Endothelial cell (in vitro differentiated cells): Measurements from ENCODE around the gene BRSK1. TPM values are rescaled to one million over a fixed set of nuclear protein-coding genes. Genes with fewer than 3 reads are reported as not detected.

Source experiments
- DNase-seq: peaks from one replicate; pipeline ENCODE4 v3.0.0; 2021; ENCODE audit warnings: low spot score
- H3K27ac Mint-ChIP-seq: one replicate; pipeline ENCODE4 v1.8.0; 2021; ENCODE audit warnings: mixed read lengths, inconsistent platforms; ENCODE audit not compliant: unreplicated experiment
- H3K27me3 Mint-ChIP-seq: one replicate; pipeline ENCODE4 v1.8.0; 2021; ENCODE audit warnings: mild to moderate bottlenecking, moderate library complexity, mixed read lengths, inconsistent platforms; ENCODE audit not compliant: unreplicated experiment
- H3K36me3 Mint-ChIP-seq: one replicate; pipeline ENCODE4 v1.8.0; 2021; ENCODE audit warnings: mild to moderate bottlenecking, low read depth, mixed read lengths, inconsistent platforms; ENCODE audit not compliant: unreplicated experiment
- H3K4me1 Mint-ChIP-seq: one replicate; pipeline ENCODE4 v1.8.0; 2021; ENCODE audit warnings: mild to moderate bottlenecking, mixed read lengths, inconsistent platforms; ENCODE audit not compliant: unreplicated experiment
- H3K4me3 Mint-ChIP-seq: one replicate; pipeline ENCODE4 v1.8.0; 2021; ENCODE audit warnings: mild to moderate bottlenecking, mixed read lengths, inconsistent platforms; ENCODE audit not compliant: unreplicated experiment
- H3K9me3 Mint-ChIP-seq: one replicate; pipeline ENCODE4 v1.8.0; 2021; ENCODE audit warnings: mixed read lengths, inconsistent platforms; ENCODE audit not compliant: unreplicated experiment
- total RNA-seq: library from RNA; stranded (reverse); fragmentation: NEBNext Ultra II Directional; extraction: Animal tissue kit (Norgen Biotek cat#: 25700); gene quantifications from one replicate; pipeline ENCODE4 v1.2.1, GENCODE V29; 2021; ENCODE audit not compliant: unreplicated experiment
- TF ChIP-seq, protein P1 (sequence below): fragments of 200-600 bp; sonication (generic); IDR thresholded peaks from one replicate; pipeline ENCODE4 v1.5.0; 2021; ENCODE audit warnings: antibody characterized with exemption; ENCODE audit not compliant: unreplicated experiment

BRSK1 gene
- total RNA-seq, 1 donor from 2014 or later: 14.1 TPM

- H3K27me3 Mint-ChIP-seq: peaks cover 10% of the 10 kb centered on the region
- peak overlapping the region; percentile 87 for H3K4me3 Mint-ChIP-seq
- H3K9me3 Mint-ChIP-seq: no peaks in the 10 kb centered on the region
- H3K36me3 Mint-ChIP-seq: peaks cover 23% of the 10 kb centered on the region
- DNase-seq: peak; percentile 97
- no peak overlapping the region for H3K27ac Mint-ChIP-seq
- peaks cover 9% of the 10 kb centered on the region for H3K4me1 Mint-ChIP-seq
- TF ChIP-seq, protein P1, sequence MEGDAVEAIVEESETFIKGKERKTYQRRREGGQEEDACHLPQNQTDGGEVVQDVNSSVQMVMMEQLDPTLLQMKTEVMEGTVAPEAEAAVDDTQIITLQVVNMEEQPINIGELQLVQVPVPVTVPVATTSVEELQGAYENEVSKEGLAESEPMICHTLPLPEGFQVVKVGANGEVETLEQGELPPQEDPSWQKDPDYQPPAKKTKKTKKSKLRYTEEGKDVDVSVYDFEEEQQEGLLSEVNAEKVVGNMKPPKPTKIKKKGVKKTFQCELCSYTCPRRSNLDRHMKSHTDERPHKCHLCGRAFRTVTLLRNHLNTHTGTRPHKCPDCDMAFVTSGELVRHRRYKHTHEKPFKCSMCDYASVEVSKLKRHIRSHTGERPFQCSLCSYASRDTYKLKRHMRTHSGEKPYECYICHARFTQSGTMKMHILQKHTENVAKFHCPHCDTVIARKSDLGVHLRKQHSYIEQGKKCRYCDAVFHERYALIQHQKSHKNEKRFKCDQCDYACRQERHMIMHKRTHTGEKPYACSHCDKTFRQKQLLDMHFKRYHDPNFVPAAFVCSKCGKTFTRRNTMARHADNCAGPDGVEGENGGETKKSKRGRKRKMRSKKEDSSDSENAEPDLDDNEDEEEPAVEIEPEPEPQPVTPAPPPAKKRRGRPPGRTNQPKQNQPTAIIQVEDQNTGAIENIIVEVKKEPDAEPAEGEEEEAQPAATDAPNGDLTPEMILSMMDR: peak; percentile 99
These were observed 17.9 kb downstream of the BRSK1 start for GRCh38 chr19:55301459-55302317.

GRCh38 chr19:55302318-55302703 is 18.5 kb downstream of the BRSK1 start:
- Mint-ChIP-seq H3K4me1 (peaks cover 9% of the 10 kb centered on the region), H3K36me3 (peaks cover 27% of the 10 kb centered on the region), H3K27ac (no peak overlapping the region)

GRCh38 chr19:55303477-55303876 is 19.7 kb downstream of the BRSK1 start:
- H3K4me3 Mint-ChIP-seq: no peak overlapping the region
- DNase-seq: no peak
- peaks cover 9% of the 10 kb centered on the region for H3K4me1 Mint-ChIP-seq
- H3K36me3 Mint-ChIP-seq: peaks cover 27% of the 10 kb centered on the region
- TF ChIP-seq, protein P1: no peak
- H3K27ac Mint-ChIP-seq: no peak overlapping the region
- H3K9me3 Mint-ChIP-seq: no peaks in the 10 kb centered on the region
- peaks cover 10% of the 10 kb centered on the region for H3K27me3 Mint-ChIP-seq

More at GRCh38 chr19:55302318-55302703, 18.5 kb downstream of the BRSK1 start:
- H3K4me3 Mint-ChIP-seq: no peak overlapping the region
- DNase-seq: no peak
- H3K9me3 Mint-ChIP-seq: no peaks in the 10 kb centered on the region
- peaks cover 10% of the 10 kb centered on the region for H3K27me3 Mint-ChIP-seq
- TF ChIP-seq, protein P1: no peak

DNA sequence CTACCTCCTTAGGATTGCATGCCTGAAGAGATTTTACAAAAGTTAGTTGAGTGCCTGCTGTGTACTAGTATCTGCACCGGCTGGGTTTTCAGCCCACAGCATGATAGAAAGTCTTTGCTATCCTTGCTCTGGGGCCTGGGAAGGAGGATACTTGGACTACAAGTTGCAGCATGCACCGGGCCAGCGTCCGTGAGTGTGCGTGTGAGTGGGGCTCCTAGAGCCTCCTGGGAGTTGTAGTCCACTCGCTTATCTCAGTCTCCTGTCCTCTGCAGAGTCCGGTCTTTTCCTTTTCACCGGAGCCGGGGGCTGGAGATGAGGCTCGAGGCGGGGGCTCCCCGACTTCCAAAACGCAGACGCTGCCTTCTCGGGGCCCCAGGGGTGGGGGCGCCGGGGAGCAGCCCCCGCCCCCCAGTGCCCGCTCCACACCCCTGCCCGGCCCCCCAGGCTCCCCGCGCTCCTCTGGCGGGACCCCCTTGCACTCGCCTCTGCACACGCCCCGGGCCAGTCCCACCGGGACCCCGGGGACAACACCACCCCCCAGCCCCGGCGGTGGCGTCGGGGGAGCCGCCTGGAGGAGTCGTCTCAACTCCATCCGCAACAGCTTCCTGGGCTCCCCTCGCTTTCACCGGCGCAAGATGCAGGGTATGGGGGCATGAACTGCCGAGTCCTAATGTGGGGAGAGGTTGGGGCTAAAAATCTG is 20.6 kb downstream of the BRSK1 start:
- peaks cover 10% of the 10 kb centered on the region for H3K27me3 Mint-ChIP-seq
- DNase-seq: no peak
- H3K36me3 Mint-ChIP-seq: peaks cover 27% of the 10 kb centered on the region
- no peaks in the 10 kb centered on the region for H3K9me3 Mint-ChIP-seq
- peaks cover 9% of the 10 kb centered on the region for H3K4me1 Mint-ChIP-seq
- no peak overlapping the region for H3K27ac Mint-ChIP-seq
- TF ChIP-seq, protein P1: no peak
- H3K4me3 Mint-ChIP-seq: no peak overlapping the region

GRCh38 chr19:55304980-55305379 is 21.2 kb downstream of the BRSK1 start:
- DNase-seq: no peak
- TF ChIP-seq, protein P1: no peak
- Mint-ChIP-seq H3K4me3 (no peak overlapping the region), H3K36me3 (peaks cover 27% of the 10 kb centered on the region), H3K27ac (peak overlapping the region; percentile 87), H3K4me1 (peaks cover 9% of the 10 kb centered on the region), H3K9me3 (no peaks in the 10 kb centered on the region), H3K27me3 (peaks cover 10% of the 10 kb centered on the region)
